ENCODE measurements around the gene AAMP.
"Not testable (repeated sequence)": the region's sequence is repeated elsewhere in the genome, so short reads cannot be mapped to it uniquely, and the experiment has no call there.

Gene AAMP

DNA sequence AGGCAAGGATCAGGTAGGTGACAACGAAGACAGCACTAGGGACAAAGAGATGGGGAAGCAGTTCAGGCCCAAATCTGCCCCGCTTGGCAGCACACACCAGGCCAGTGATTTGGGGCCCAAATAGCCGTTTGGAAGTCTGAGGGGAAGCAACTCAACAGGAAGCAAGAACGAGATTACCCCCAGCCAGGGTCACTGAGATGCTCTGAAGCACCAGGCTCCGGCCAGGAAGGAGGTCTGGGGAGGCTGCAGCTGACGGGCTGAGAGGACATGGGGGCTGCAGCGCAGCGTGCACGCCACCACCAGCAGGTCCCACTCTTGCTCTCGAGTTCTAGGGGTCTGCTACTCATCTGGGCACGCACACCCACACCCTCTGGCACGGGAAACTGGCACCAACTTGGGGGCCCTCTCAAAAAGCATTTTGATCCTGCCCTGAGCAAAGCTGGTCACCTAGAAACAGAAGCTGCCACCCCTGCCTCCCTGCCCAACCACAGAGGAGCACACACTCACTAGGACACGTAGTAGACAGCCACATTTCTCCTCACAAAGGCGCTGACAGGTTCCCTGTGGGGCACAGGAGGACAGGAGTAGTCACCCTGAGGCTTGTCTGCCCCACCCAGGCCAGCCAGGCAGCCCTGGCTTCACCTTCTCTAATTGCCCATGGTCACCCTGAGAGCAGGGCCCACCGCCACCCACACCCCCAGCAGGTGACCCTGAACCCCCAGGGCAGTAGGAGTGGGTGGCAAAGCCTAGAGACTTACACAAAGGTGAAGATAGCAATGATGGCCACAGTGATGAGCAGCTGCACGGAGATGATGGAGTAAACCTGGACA, 8.8 kb upstream of the AAMP start:
- TF ChIP-seq, protein P1, sequence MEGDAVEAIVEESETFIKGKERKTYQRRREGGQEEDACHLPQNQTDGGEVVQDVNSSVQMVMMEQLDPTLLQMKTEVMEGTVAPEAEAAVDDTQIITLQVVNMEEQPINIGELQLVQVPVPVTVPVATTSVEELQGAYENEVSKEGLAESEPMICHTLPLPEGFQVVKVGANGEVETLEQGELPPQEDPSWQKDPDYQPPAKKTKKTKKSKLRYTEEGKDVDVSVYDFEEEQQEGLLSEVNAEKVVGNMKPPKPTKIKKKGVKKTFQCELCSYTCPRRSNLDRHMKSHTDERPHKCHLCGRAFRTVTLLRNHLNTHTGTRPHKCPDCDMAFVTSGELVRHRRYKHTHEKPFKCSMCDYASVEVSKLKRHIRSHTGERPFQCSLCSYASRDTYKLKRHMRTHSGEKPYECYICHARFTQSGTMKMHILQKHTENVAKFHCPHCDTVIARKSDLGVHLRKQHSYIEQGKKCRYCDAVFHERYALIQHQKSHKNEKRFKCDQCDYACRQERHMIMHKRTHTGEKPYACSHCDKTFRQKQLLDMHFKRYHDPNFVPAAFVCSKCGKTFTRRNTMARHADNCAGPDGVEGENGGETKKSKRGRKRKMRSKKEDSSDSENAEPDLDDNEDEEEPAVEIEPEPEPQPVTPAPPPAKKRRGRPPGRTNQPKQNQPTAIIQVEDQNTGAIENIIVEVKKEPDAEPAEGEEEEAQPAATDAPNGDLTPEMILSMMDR (IDR thresholded peaks at IDR 0.05; ENCODE audit: borderline replicate concordance, insufficient read depth, low read depth, low read length), result no peak
- H3K4me3 ChIP-seq (ENCODE audit: low read depth, low read length), result no peak overlapping the region

DNA sequence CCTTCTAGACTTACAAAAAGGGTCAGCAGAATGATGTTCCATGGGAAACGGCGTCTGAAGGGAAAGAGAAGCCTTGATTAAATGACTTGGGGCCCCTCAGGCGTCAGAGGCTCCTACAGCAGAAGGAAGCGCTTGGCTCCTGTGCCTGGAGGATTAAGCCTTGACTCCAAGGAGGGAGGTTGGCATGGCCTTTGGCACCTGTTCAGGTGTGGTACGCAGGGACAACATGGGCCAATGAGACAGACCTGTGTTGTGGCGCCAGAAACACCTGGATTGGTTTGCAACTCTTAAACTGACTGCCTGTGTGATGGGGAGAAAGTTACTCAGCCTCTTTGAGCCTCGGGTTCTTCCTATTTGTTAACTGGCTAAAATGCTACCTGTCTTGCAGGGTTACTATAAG, 8.0 kb upstream of the AAMP start:
- TF ChIP-seq, protein P1 (IDR thresholded peaks at IDR 0.05; ENCODE audit: borderline replicate concordance, insufficient read depth, low read depth, low read length), result no peak
- no peak overlapping the region for H3K4me3 ChIP-seq (ENCODE audit: low read depth, low read length)

DNA sequence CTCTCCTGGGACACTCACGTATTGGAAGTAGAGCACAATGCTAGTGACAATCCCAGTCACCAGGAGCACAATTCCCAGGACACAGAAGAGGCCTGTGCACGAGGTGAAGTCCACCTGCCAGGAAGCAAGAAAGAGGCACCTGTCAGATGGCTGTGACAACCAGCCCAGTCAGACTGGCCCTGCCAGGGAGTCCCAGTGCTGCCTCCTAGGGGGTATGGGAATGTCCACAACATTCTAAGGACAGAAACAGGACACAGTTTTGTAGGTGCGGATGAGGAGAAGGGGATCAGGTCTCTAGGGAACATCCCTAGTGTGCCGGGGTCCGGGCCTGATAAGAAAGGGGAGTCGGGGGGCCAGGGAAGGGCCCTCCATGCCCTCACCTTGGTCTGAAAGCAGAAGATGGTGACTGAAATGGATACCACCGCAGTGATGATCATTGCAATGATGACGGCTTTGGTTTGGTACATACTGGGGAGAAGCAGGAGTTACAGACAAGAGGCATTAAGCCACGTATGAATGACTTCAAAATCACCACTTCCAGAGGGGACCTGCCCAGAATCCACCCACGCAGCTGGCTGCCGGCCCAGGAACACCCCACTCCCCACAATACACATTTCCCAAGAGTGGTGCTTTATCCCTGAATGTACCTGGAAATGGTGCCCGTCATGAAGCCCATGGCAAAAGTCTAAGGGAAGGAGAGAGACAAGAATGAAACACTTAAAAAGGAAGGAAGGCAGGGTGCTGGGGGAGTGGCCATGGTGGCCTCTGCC, 7.2 kb upstream of the AAMP start:
- TF ChIP-seq, protein P1 (IDR thresholded peaks at IDR 0.05; ENCODE audit: borderline replicate concordance, insufficient read depth, low read depth, low read length), result no peak

DNA sequence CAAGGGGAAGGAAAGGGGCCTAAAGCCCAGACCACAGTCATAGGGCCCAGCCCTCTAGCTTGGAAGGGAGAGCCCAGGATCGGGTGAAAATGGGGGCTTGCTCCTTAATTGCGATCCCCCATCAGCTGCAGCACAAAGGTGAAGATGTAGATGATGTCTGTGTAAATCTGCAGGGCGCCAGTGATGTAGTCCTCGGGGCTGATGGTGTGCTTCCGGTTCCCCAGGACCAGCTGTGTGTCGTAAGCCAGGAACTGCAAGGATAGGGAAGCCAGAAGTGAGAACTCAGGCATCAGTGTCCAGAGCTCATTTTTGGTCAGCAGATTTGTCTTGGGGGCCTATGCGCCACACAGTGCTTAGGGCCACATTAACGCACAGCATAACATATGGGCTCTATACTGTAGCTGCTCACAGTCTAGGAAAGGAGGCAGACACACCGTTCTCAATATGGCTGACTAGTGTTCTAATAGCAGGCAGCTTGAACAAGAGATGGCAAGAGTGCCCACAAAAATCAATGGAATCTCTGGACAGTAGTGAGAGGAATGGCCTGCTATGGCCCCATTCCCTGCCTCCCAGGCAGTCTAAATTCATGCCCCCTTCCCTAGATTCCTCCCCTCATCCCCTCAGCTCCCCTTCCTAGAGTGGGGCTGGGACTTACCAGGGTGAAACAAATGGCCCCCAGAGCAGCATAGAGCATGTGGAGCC, 5.6 kb upstream of the AAMP start:
- H3K4me3 ChIP-seq (ENCODE audit: low read depth, low read length), result no peak overlapping the region
- TF ChIP-seq, protein P1 (IDR thresholded peaks at IDR 0.05; ENCODE audit: borderline replicate concordance, insufficient read depth, low read depth, low read length), result no peak

More for the DNA sequence above, 7.2 kb upstream of the AAMP start:
- H3K4me3 ChIP-seq (ENCODE audit: low read depth, low read length), result no peak overlapping the region

DNA sequence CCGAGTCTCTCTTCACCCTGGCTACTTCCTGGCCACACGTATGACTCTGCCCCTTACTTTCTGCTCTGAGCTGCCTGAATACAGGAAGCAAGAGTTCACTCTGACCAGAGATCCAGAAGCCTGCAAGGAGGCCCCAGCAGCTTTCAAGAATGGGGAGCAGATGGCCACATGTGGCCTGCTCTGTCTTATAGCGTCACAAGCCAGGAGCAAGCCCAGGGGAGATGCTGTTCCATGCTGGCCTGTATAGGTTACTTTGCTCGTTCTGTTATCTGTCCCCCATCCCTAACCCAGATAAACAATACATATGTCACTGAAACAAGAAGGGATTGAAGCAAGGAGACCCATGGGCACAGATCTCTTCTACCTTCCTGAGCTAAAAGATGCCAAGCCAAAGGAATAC, 4.6 kb upstream of the AAMP start:
- no peak overlapping the region for H3K4me3 ChIP-seq (ENCODE audit: low read depth, low read length)
- TF ChIP-seq, protein P1 (IDR thresholded peaks at IDR 0.05; ENCODE audit: borderline replicate concordance, insufficient read depth, low read depth, low read length), result no peak

DNA sequence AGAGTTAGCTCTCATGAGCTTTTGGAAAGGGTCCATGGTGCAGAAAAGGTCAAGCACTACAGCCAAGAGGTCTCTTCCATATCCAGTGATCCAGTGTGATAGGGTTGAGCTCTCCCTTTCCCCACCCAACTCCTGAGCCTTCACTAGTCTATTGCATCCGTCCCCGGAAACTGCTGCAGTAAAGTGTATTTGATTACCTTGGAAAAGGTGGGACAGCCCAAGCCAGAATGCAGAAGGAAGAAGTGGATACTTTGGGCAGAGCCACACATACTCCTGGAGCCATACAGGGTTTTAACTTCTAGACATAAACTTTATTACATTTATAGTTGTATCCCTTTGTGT, 3.9 kb upstream of the AAMP start:
- TF ChIP-seq, protein P1 (IDR thresholded peaks at IDR 0.05; ENCODE audit: borderline replicate concordance, insufficient read depth, low read depth, low read length), result no peak
- H3K4me3 ChIP-seq (ENCODE audit: low read depth, low read length), result no peak overlapping the region

DNA sequence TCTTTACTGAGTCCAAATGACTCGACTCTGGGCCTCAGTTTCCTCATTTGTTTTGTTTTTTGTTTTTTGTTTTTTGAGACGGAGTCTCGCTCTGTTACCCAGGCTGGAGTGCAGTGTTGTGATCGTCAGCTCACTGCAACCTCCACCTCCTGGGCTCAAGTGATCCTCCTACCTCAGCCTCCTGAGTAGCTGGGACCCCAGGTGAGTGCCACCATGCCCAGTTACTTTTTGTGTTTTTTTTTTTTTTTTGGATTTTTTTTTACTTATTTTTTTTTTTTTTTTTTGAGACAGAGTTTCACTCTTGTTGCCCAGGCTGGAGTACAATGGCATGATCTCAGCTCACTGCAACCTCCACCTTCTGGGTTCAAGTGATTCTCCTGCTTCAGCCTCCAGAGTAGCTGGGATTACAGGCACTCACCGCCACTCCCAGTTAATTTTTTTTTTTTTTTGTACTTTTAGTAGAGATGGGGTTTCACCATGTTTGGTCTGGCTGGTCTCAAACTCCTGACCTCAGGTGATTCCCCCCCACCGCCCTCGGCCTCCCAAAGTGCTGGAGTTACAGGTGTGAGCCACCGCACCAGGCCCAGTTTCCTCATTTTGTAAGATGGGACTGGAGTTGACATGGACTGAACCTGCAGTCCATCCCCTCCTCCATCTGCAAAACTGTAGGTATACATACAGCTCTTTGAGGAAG, 3.4 kb upstream of the AAMP start:
- not testable (repeated sequence) for H3K4me3 ChIP-seq (ENCODE audit: low read depth, low read length)
